Thyroid gland (tissue), 4 donors: Measurements from ENCODE around the gene CASQ1.

ENCODE experiments used
- CTCF ChIP-seq, 6 experiments: fragments of 200-600 bp in 3 of 6; fragments of 450-650 bp in 3 of 6; sonication (generic) in 3 of 6; IDR thresholded peaks; one replicate each; pipeline ENCODE4 v1.5.1; 2016 to 2019; ENCODE audit warnings: antibody characterized with exemption in 6 of 6, mild to moderate bottlenecking in 2 of 6, inconsistent platforms in 1 of 6, moderate library complexity in 1 of 6
- POLR2A ChIP-seq, 2 donors: fragments of 450-650 bp; IDR thresholded peaks; one replicate each; pipeline ENCODE4 v1.6.1; 2017; ENCODE audit warnings: antibody characterized with exemption in 2 of 2, mild to moderate bottlenecking in 2 of 2, moderate library complexity in 1 of 2

GRCh38 chr1:160158534-160158933 lies 31.8 kb upstream of the CASQ1 start:
- TF ChIP-seq POLR2A (IDR thresholded peaks at IDR 0.05) (no peak), CTCF (IDR thresholded peaks at IDR 0.05) (no peak)
